ENCODE measurements around the gene NOX3.
"Not testable (repeated sequence)": the region's sequence is repeated elsewhere in the genome, so short reads cannot be mapped to it uniquely, and the experiment has no call there.

Gene NOX3

DNA sequence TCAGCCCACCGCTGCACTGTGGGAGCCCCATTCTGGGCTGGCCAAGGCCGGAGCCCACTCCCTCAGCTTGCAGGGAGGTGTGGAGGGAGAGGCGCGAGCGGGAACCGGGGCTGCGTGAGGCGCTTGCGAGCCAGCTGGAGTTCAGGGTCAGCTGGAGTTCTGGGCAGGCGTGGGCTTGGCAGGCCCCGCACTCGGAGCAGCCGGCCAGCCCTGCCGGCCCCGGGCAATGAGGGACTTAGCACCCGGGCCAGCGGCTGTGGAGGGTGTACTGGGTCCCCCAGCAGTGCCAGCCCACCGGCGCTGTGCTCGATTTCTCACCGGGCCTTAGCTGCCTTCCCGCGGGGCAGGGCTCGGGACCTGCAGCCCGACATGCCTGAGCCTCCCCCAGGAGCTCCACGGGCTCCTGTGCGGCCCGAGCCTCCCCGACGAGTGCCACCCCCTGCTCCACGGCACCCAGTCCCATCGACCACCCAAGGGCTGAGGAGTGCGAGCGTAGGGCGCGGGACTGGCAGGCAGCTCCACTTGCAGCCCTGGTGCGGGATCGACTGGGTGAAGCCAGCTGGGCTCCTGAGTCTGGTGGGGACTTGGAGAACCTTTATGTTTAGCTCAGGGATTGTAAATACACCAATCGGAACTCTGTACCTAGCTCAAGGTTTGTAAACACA lies 92.5 kb downstream of the NOX3 start:
- DNase-seq, result not testable (repeated sequence)

DNA sequence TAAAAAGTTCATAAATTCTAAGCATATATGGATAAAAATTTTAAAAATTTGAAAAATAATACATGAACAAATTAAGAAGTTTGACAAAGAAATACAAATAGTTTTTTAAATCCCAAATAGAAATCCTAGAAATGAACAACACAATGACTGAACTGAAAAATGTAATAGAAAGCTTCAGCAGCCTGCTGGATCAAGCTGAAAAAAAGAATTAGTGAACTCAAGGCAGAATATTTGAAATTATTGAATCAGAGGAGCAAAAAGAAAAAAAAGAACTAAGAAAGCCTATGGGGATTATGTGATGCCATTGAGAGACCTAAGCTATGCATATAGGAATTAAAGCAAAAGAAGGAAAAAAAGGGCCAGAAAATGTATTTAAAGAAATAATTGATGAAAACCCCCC lies 101.5 kb downstream of the NOX3 start:
- no peak for DNase-seq

DNA sequence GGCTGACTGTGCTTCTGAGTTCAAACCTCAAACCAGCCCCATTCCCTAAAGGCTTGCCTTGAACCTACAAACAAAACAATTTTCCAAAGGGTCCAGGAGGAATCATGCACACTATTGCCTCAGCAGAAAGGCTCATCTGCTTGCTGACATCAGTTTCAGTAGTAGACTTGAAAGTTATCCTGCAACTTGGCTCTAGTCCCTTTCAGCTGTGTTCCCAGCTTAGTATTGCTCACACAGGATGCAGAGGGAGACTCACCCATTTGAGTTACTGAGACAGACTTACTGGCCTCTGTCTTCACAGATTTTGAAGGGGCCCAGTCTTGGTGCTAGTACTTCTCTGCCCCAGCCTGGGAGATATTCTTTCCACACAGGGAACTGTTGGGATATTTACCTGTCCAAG lies 102.8 kb downstream of the NOX3 start:
- no peak for DNase-seq

DNA sequence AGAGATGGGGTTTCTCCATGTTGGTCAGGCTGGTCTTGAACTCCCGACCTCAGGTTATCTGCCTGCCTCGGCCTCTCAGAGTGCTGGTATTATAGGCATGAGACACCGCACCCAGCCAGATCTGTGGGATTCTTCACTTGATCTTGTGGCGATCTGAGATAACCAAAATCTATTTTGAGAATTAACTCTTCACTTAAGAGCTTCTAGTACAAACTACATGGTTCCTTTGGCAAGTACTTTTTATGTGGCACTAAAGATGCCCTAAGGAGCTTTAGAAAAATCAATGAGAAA lies 103.6 kb downstream of the NOX3 start:
- DNase-seq, result no peak

DNA sequence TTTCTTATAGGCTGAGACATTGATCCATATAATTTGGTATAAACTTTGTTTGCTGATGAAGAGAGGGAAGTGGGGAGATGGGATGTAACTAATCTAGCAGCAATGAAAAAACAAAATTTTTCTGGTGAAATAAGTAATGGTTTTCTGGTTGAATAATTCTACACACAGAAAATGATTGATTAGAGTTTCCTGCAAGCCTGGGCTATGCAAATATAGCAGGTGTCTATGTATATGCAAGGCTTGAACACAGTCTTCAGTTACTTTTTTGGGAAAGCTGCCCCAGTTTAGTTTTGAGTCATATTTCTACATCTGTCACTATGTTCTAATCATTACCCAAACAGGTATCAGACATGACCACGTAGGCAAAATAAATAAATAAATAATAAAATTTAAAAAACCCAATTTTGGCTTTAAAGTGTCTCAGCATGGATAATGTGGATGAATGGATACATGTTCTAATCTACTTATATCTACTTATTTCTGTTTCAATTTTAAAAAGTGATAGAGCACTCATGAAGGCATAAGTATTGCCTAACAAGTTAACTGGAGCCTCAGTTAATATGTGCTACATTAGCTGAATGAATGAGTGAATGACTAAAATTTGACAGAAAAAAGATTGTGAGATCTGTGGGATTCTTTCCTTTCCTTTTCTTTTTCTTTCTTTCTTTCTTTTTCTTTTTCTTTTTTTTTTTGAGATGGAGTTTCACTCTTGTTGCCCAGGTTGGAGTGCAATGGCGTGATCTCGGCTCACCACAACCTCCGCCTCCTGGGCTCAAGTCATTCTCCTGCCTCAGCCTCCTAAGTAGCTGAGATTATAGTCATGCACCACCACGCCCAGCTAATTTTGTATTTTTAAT lies 104.1 kb downstream of the NOX3 start:
- DNase-seq, result no peak

DNA sequence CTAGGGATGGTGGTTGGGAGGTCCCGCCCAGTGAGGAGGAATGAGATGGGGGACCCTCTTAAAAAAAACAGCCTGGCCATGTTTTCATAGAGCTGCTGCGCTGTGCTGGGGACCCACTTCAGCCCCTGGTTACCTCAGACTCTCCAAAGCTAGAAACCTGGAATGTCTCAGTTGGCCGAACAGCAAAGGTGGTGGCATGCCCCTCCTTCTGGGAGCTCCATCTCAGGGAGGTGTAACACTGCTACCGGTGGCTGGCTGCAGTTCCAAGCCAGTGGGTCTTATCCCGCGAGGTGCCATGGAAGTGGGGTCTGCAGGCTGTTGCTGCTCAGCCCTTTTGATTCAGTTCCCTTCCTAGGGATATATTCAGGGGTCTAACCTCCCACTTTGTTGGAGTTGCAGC lies 105.7 kb downstream of the NOX3 start:
- no peak for DNase-seq

DNA sequence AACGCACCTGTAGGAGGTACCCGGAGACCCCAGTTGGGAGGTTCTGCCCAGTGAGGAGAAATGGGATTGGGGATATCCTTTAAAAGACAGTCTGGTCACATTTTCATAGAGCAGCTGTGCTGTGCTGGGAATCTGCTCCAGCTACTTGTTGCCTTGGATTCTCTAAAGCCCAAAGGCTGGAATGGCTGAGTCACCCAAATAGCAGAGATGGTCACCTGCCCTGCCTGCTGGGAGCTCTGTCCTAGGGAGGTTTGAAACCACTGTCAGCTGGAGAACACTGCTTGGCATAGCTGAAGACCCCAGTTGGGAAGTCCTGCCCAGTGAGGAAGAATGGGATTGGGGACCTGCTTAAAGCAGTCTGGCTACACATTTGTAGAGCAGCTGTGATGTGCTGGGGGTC lies 106.5 kb downstream of the NOX3 start:
- no peak for DNase-seq

DNA sequence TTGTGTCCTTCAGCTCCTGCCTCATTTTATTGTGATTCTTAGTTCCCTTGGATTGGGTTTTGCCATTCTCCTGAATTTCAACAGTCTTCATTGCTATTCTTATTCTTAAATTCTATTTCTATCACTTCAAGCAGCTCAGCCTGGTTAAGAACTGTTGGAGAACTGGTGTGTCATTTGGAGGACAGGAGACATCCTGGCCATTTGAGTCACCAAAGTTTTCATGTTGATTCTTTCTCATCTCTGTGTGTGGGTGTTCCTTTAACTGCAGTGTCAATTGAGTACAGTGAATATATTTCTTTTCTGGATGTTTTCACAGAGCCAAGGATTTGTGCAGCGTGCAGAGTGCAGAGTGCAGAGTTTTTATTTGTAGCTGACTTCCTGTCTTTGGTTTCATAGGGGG lies 107.8 kb downstream of the NOX3 start:
- no peak for DNase-seq

DNA sequence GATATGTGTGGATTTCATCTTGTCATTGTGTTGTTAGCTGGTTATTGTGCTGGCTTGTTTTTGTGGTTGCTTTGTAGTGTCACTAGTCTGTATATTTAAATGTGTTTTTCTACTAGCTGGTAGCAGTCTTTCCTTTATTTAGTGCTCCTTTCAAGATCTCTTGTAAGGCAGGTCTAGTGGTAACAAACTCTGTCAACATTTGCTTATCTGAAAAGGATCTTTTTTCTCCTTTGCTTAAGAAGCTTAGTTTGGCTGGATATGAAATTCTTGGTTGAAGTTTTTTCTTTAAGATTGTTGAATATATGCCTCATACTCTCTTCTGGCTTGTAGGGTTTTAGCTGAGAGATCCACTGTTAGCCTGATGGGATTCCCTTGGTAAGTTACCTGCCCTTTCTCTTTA lies 108.7 kb downstream of the NOX3 start:
- DNase-seq, result no peak

All from CD4-positive, alpha-beta T cell treated with Interleukin-6 for 4 hours (primary cell).